Measurements from ENCODE around the gene DOHH.

- peak in 1 of 3 donors; percentile 7 for TF ChIP-seq POLR2AphosphoS5 (IDR thresholded peaks at IDR 0.05)
- TF ChIP-seq CTCF (IDR thresholded peaks at IDR 0.05 in 8 of 11, conservative IDR thresholded peaks at IDR 0.05 in 3 of 11) = no peak
- no peak for TF ChIP-seq POLR2A (IDR thresholded peaks at IDR 0.05)
These were observed 34.1 kb upstream of the DOHH start for GRCh38 chr19:3534375-3535234.
